OCI-M2 (cell line): ENCODE measurements around the gene COL9A2.

Source experiments
- DNase-seq: peaks from one replicate; lab custom pipeline; 2025; ENCODE audit not compliant: unreplicated experiment; lab: John Stamatoyannopoulos, UW

The COL9A2 gene

DNA sequence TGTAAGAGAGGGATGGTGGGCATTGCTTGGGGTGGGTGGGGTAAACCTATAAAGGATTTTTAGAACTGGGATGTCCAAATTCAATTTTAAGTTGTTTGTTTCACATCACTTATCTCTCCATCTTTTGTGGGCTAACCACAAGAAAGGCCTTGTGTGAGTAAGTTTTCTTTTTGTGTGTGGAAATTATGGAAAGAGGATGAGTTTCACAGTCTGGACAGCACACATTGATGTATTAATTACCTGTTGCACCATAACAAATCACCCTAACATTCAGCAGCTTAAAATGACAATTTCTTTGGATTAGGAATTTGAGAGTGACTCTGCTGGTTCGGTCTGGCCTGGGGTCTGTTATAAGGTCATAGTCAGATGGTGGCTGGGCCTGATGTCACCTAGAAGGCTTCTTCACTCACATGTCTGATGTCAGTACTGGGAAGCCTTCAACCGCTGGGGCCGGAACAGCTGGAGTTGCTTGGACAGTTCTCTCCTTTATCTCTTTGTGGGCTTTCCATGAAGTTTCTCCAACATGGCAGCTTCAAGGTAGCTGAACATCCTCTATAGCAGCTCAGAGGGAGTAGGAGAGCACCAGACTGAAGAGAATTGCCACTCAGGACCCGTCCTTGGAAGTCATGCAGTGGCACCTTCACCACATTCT lies 2.0 kb upstream of the COL9A2 start:
- no peak for DNase-seq

DNA sequence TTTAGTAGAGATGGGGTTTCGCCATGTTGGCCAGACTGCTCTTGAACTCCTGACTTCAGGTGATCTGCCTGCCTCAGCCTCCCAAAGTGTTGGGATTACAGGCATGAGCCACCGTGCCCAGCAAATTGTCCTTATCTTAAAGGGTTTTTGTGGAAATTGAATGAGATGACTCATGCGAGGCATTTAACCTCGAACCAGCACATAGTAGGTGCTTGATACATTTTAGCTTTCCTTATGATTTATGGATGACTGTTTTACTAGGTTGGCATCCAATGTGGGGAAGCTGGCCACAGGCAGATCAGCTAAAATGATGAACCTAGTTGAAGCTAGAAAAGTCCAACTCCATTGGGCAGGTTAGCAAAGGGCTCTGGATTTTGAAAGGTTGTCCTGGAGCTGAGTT lies 1.4 kb upstream of the COL9A2 start:
- no peak for DNase-seq

GRCh38 chr1:40317394-40318074 lies 448 bp upstream of the COL9A2 start:
- DNase-seq, result no peak

DNA sequence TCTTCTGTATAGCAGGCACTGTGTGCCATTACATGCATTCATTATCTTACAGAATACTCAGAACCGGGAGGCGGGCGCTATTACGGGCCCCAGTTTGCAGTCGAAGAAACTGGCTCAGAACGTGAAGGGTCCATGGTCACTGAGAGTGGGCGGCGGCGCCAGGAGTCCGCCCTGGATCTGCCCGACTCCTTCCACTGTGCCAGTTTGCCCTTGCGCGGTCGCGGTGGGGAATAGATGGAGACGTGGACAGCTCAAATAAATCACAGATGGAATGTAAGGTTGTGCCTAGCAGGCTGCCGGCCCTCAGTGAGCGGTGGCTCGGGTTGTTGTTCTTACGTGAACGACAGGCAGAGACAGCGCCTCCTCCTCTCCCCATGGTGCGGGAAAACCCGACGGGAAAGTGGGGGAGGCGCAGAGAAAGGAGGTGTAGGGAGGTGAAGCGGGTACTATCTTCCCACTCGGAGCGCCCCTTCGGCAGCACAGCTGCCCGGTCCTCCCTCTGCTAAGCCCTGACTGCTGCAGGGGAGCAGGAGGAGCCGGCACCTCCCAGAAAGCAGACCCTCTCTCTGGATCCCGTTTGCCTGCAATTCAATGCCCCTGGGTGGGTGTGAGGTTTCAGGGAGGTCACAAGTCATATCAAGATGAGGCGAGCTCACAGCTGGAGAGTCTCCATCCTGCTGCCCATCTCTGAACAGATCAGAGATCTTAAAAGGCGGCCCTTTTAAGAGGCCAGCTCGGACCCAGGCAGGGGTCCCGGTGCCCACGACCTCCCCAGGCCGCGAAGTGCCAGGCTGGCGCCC lies 1.1 kb downstream of the COL9A2 start:
- no peak for DNase-seq

- no peak for DNase-seq
Observed at GRCh38 chr1:40315239-40315794, 1.8 kb downstream of the COL9A2 start.

GRCh38 chr1:40314721-40315238 lies 2.3 kb downstream of the COL9A2 start:
- no peak for DNase-seq

GRCh38 chr1:40313958-40314720 lies 2.9 kb downstream of the COL9A2 start:
- DNase-seq, result no peak

GRCh38 chr1:40313329-40313957 lies 3.6 kb downstream of the COL9A2 start:
- no peak for DNase-seq

DNA sequence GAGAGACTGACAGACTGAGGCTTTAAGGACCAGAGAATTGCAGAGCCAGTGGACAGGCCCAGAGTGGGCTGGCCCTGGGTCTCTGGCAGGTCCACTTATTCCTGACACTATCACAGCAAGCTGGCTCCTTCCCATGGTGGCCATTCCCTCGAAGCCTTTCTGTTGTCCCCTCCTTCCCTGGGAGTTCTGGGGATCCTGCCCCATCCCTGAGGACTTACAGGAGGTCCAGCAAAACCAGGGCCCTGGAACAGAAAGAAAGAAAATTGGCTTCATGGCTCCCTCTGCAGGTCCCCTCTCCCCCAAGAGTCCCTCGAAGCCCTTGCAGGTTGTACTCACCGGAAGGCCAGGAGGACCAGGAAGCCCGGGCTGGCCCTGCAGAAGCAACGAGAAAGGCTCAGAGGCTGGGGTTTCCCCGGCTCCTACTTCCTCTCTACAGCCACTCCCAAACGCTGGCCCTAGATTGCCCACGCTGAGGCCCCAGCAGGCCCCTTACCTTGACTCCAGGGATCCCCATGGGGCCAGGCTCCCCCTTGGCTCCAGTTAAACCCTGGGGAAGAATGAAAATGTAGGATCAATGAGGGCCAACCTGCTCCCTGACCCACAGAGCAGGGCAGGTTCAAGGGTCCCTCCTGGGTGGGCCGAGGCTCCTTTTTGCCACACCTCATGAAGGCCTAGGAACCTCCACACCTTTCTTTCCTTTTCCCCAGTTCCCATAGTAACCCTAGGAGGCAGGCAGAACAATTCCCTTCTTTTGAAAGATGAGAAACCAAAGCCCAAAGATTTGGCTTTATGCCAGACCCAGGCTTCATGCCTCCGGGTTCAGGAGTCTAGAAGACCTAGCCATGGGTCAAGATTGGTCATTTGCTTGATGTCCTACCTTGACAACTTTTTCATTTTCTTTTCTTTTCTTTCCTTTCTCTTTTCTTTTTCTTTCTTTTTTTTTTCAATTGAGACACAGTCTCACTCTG lies 4.6 kb downstream of the COL9A2 start:
- DNase-seq, result no peak

GRCh38 chr1:40311692-40312091 lies 5.4 kb downstream of the COL9A2 start:
- no peak for DNase-seq

- DNase-seq, result no peak
Observed at GRCh38 chr1:40310983-40311642, 6.0 kb downstream of the COL9A2 start.

- no peak for DNase-seq
Observed at GRCh38 chr1:40310129-40310461, 7.0 kb downstream of the COL9A2 start.

- no peak for DNase-seq
Observed at GRCh38 chr1:40309374-40310128, 7.5 kb downstream of the COL9A2 start.

GRCh38 chr1:40308036-40308727 lies 8.9 kb downstream of the COL9A2 start:
- no peak for DNase-seq

- DNase-seq, result no peak
Observed at GRCh38 chr1:40307186-40307585, 9.9 kb downstream of the COL9A2 start.

DNA sequence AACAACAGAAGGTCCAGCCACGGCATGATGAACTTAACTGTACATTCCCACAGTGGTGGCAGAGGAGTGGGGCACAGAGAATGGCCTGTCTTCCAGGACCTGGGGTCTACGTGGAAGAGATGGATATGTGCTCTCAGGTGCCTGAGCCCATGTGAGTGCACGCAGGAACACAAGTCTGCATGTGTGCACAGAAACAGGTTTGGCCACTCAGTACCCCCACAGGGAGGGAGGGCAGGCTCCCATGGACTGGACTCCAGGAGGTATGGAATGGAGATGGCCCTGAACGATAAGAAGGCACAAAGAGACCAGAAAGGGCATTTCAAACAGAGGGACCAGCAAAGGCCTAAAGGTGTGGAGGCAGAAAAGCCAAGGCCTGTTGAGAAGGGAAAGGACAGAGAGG lies 10.8 kb downstream of the COL9A2 start:
- no peak for DNase-seq

GRCh38 chr1:40305871-40306270 lies 11.2 kb downstream of the COL9A2 start:
- no peak for DNase-seq
